Raji (cell line): ENCODE measurements around the gene RFX2.

Experiments used
- POLR2A ChIP-seq: IDR thresholded peaks from 2 replicates; pipeline ENCODE4 v1.6.1; 2011; ENCODE audit warnings: low read depth, low read length, control low read depth; ENCODE audit not compliant: insufficient read depth

The RFX2 gene

GRCh38 chr19:5958851-5959122, 151.5 kb downstream of the RFX2 start:
- TF ChIP-seq POLR2A = no peak

DNA sequence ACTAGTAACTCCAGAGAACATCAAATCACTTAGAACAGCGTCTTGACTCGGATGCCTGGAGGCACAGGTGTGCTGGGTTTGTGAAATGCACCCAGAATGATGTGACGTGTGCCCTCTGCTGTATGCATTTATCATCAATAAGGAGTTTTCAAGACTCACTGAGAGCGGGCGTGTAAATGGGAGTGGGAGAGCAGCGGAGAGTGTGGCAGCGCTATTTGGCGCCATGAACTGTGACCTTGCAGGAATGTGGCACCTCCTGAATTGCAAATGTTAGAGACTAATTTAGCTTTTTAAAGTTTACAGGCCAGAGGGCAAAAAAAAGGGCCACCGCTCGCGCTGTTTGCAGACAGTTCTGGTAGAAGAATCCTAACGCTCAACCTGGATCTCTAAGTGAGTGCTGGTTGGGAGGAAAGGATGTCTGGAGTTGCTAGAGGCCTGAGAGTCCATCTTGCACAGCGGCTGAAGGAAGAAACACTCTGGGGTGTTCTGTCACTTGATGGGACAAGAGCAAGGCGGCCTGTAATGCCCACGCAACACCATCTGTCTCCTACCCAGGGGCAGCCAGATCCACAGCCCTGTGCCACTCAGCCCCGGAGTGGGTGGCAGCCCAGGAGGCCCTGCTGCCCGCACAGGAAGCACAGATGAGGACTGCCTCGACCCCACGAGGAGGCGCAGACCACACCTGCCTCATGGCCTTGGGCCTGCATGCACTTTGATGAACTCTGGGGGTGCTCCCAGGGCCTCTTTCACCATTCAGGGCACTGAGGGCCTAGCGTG, 152.0 kb downstream of the RFX2 start:
- TF ChIP-seq POLR2A = no peak

DNA sequence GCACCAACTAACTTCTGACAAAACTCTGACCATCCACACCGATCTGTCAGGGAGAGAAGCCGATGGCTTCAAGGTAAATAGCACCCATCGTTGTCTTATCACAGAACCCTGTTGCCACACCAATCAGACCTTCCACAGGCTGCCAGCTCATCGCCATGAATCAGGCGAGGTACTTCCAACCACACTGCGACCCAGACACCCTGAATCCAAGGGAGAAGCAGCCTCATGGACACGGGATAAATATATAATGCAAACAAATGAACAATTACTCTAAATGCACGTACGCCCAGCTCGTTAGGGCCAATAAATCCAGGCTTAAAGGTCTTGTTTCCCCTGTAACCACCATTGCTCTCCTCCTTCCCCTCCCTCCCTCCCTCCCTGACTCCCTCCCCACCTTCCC, 153.1 kb downstream of the RFX2 start:
- no peak for TF ChIP-seq POLR2A

DNA sequence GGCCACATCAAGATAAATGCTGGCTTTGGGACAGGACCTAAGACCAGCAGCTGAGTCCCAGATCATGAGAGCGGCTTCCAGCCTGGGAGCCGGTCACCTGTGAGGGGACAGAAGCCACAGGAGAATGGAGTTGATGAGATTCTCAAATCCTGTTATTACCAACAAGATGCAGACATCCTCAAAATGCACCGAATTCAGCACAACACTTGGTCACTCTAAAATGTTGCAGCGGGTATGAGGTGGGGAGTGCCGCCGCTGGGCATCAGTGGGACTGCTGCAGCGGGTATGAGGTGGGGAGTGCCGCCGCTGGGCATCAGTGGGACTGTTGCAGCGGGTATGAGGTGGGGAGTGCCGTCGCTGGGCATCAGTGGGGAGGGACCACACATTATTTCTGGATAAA, 153.6 kb downstream of the RFX2 start:
- TF ChIP-seq POLR2A = no peak

DNA sequence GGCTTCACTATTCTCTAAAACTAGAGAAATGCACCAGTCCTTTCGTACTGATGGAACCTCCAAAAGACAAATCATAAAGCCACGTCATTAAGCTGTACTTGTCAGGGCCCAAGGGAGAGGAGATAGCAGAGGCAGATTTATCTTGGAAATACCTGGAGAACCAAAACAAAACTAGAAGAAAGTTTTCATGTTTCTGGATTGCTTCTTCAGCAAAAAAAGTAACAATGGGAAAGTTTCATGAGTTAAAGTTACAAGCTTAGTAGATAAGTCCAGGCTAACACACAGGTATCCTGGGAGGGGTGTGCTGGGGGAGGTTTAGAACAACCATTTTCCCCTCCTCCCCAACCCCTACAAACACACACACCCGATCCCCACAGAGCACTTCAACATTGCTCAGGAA, 154.0 kb downstream of the RFX2 start:
- TF ChIP-seq POLR2A = no peak

DNA sequence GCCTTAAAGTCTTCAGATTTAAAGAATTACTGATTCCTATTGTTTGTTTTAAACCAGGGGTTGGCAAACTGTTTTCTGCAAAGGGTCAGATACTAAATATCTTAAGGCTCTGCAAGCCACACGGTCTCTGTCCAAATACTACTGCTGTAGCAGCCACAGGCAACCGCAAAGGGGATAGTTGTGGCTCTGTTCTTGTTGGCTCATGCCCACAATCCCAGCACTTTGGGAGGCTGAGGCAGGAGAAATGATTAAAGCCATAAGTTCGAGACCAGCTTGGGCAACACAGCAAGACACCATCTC, 154.7 kb downstream of the RFX2 start:
- no peak for TF ChIP-seq POLR2A

DNA sequence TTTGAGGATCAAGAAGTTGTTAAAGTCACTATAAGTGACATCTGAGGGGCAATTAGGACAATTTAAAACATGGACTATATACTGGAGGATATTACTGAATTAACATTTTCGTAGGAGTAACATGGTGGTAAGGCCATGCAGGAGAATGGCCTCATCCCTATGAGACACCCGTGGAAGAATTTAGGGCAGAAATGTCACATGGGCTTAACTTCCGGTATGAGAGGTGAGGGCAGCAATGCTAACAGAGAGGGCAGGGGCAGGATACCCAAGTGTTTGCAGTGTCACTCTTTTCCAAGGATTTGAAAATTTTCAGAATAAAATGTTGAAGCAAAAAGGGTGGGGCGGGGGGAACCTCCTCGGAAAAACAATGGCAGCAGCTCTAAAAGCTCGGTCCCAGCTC, 156.0 kb downstream of the RFX2 start:
- TF ChIP-seq POLR2A = no peak

- TF ChIP-seq POLR2A = no peak
These were observed 156.6 kb downstream of the RFX2 start for GRCh38 chr19:5953680-5954213.

GRCh38 chr19:5953030-5953589, 157.2 kb downstream of the RFX2 start:
- no peak for TF ChIP-seq POLR2A

DNA sequence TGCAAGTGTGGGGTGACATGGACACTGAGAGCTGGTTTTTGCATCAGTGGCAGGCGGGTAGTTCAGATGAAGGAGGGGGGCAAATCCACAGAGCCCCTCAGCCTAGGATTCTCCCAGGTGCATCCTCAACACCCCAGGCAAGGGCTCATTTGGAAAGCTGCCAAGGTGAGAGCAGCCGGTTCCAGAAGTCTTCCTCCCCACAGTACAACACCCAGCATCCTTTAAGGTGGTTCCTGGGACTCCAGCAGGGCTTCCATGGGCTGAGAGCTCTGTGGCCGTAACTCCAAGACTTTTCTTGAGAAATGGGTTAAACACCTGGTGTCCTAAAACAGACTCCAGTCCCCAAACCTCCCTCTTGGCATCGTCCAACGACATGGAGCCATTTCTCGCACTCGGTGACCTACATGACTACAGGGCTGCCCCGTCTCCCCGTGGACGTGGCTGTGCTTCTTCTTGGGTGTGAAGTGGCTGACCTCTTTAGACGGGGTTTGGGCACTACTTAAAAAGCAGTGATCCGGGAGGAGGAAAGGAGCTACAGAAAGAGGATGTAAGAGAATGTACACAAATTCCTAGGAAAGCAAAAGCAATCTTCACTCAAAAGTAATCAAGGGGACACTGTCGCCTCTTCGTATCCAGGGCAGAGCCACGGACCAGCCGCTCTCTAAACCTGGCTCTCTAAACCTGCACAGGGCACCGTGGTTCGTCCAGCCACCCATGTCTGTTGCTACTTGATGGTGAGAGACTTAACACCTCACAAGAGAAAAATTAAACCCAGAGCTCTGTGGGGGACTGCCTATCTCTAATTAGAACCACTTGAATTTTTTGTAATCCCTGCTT, 157.9 kb downstream of the RFX2 start:
- no peak for TF ChIP-seq POLR2A

DNA sequence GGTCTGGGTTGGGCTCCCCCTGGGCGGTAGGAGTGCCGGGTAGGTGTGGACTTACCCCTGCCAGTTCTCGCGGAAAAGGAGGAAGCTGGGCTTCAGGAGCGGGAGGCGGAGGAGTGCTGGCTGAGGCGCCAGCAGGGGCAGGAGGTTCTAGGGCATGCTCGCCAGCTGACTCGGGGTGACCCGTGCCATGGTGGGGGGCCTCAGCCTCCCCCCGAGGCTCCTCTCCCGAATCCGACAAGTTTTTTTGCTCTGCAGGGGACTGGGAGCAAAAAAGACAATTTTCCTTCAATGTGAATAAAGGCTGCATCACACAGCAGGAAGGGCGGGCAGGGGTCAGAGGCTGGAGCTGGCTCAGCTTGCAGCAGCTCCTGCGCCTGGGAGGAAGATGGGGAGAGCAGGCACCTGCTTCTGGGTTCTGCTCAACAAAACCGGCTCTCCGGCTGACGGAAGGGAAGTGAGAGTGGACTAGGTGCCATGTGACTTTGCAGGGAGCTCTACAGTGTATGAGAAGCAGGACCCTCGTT, 158.9 kb downstream of the RFX2 start:
- TF ChIP-seq POLR2A = no peak

DNA sequence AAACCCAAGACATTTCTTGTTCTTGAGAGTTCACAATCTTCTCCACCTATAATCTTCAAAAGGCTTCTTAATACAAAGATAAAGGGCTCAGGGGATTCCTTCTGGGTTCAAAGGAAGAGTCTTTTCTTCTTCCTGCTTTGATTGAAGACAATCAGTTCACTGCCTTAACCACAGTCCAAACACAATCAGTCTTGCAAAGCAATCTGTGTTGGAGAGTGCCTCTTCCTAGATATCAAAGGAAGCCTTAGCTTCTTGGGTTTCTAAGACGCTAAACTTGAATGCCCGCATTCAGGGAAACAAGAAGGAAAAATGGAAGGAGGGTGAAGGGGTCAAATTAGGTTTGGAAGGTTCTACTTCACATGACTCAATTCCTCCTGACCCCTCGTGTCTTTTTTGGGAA, 159.6 kb downstream of the RFX2 start:
- TF ChIP-seq POLR2A = no peak

DNA sequence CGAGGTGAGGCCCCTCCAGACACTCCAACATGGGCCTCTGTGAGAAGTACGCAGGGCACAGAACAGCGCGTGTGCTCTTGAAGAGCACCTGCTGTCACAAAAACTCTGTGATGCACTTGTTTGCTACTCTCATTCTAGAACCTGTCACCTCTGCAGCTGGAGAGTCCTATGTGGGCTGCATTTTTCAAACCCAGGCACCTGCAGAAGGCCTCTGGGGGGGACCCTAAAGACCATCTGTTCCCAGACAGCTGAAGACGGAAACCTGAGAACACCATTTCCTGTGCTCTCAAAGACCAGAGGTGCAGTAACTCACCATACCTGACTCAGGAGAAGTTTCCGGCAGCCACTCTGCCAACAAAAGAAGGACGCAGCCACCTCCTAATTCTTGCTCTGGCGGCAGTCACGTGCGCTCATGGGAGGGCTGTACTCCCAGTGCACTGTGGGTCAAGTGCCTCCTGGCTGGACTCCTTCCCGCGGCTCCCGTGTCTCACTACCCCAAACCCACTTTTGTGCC, 160.5 kb downstream of the RFX2 start:
- TF ChIP-seq POLR2A = no peak

GRCh38 chr19:5948752-5949564, 161.3 kb downstream of the RFX2 start:
- no peak for TF ChIP-seq POLR2A

- no peak for TF ChIP-seq POLR2A
These were observed 162.9 kb downstream of the RFX2 start for GRCh38 chr19:5947435-5947834.
